Activated naive CD8-positive, alpha-beta T cell treated with anti-CD3 and anti-CD28 coated beads, Interleukin-2, amount 50 U/mL, for 16 hours (primary cell): ENCODE measurements around the gene DOK6.

Experiments
- DNase-seq: peaks from one replicate; pipeline ENCODE4 v3.0.0-alpha.2; 2020; ENCODE audit warnings: low read depth, low spot score

The DOK6 gene

DNA sequence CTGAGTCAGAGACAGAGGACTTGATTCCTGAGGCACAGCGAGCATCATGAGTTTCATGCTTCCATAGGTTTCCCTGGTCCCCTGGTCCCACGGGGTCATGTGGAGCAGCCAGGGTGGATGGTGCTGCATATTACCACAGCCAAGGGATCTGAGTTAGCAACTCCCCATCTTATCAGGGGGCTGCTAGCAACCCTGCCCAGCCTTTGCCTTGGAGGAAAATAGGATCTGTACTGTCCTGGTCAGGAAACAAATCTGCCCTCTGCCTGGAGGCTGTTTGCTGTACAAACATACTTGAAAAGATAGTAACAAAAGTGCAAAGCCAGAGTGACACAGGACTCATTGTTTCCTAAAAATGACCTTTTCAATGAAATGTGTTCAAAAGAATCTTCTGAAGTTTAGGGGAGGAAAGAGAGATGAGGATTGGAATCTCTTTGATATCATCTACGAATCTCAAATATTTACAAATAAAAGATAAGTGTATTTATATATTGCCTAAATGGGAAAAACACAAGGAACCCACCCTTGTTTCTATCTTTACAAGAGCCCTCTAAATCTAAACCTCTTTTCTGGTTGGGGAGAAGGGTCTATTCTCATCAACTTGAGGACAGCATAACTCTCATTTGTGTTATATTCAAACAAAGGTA, 352.2 kb downstream of the DOK6 start:
- no peak for DNase-seq

DNA sequence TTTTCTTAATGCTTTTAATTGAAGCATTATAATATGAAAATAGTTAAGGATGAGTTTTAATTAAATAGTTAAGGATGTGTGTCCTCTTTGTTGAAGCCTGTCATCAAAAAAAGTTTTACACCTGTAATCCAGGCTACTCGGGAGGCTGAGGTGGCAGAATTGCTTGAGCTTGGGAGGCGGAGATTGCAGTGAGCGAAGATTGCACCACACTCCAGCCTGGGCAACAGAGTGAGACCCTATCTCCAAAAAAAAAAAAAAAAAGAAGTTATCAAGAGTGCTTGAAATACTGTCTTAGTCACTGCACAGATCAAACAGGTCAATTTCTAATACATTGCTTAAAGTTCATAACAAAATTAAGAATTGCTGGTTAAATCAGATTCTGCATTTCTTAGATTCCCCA, 353.4 kb downstream of the DOK6 start:
- DNase-seq = no peak

DNA sequence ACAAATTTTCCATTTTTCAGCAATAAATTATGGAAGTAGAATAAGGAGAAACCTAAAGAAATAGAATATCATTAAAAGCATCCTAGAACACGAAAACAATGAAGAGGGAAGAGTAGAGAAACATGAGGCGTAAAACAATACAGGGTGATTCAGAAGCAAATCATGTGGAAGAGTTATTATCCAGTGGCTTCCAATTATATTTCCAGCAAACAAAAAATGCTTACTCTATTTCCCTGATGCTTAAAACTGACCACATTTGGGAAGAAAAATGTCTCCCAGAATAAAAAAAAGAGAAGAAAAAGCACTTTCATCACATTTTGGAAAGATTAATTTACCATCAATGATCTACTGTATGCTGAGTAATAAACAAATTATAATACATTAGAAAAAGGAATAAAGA, 354.4 kb downstream of the DOK6 start:
- DNase-seq = no peak

DNA sequence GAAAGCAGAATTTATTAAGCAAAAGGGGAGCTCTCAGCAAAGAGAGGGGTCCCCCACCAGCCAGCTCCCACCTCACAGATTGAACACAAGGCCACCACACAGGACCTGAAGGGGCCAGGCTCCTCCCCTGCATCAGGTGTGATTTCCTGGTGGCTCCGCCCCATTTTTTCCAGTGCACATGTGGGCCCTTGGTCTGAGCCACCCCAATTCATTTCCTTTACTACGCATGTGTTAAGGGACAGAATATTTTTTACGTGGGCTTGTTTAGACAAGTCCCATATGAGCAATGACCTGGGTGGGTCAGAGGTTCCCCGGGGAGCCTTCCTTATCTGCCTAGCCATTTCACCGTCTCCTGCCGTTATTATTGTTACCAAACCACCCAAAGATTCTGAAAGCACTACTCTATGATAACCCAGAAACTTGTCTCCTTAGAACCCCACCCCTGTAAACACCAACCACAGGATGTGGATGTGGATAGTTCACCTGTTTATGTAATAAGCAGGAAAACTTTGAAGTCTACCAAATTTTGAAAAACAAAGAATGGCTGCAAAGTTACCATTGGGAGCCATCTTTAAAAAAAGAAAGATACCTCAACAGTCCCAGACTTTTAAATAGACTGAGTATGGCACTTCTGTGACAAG, 355.3 kb downstream of the DOK6 start:
- DNase-seq = no peak

DNA sequence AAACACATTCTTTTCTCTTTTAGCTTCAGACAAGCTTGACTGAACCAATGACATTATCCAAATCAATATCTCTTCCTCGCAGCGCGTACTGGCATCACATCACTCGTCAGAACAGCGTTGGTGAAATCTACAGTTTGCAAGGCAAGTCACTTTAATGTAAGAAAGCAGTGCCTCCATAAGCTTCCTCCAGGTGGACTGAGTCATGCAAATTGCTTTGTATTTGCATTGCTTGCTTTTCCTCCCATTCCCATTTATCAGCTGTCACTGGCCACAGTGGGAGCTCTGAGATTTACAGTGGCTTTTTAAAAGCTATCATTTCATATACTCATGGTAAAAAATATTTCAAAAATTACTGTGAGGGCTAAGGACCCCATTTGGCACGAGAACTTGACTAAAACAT, 357.0 kb downstream of the DOK6 start:
- DNase-seq = no peak

DNA sequence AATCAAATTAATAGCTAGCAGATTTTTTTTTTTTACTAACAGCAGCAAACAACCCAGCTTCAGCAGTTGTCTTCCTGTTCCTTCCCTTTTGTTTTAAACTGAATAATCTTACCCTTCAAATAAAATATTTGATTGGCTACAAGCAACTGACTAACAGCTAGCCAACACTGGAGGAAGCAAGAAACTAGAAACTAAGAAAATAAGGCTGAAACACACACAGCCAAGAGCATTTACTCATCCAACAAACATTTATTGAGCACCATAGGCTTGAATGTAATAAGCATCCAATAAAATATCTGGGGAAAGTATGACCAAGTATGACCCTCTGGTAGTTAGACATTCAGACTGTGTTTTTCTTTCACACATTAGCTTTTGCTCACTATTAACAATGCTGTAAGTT, 357.8 kb downstream of the DOK6 start:
- DNase-seq = no peak

DNA sequence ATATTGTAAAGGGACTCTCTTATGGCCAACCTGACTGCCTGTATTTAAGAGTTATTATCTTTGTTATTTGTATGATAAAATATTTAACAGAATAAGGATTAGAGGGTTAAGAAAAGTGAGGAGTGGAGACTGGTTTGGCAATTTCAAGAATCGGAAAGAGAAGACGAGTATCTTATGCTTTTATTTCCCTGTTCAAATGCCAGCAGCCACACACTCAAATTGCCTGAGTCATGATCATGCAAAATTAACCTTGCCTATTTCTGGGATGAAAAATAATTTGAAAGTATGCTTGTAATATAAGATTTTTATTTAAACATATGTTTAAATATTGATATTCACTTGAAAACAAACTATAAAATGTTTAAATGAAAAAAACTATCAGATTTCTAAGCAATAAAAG, 358.4 kb downstream of the DOK6 start:
- DNase-seq = no peak

DNA sequence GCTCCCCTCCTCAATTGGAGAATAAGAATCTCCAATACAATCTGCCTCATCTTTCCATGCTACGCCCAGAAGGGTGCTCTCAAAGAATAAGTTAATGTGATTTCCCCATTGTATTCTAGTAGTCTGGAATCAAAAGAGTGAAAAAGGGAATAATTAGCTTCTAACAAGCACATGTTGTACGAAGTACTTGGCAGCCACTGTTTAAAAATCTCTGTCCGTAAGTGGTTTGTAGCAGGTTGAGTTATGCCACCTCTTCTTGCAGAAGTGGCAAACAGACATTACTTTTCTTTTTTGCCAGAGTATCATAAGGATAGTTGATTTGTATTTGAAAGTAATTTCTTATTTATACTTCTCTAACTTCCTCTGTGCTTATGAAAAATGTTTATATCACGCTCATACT, 362.3 kb downstream of the DOK6 start:
- no peak for DNase-seq

DNA sequence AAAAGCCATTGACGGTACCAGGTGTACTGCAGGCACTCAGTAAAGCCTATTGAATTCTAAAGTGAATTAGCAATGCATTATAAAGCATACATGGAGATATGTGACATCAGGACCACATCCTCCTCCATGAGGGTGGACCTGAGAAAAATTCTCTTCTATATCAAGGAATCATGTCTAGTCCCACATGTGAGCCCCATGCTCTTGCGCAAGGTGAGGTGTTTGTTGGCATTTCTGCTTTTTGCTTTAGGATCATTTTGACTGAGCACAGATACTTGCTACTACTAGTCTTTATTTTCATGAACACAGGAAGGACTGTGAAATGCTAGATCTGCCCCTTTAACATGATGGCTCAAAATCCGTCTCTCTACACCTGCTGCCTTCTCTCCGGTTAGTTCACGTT, 363.1 kb downstream of the DOK6 start:
- no peak for DNase-seq

DNA sequence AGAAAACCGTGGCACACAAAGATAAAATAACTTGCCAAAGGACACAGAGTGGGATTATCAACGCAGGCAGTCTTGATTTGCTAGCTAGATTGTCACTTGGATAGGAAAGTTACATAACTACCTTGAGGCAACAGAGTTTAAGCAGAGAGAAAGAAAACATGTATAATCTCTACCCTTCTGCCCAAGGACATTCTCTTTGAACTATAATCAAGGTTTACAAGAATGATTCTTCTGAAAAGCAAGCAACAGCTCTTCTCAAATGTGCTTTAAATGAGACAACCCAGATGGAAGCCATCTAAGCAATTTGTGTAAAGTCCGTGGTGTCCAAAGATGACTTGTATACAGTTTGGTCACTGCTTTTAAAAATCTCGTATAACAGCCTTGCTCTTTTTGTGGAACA, 369.6 kb downstream of the DOK6 start:
- no peak for DNase-seq

DNA sequence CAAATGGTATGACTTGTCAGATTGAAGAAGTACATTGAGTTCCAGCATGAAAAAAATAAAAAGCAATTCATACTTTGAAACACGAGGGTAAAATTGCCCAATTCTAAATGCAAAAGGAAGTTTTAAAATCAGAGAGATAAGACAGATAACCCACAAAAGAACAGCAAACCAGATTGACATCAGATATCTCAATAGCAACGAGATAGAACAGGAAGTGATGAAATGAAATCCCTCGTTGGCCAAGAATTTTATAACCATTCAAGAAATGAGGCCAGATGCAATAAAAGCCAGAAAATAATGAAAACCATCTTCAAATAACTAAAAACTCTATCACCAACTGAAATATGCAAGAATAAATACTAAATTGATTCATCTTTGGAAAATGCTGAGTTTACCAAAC, 374.1 kb downstream of the DOK6 start:
- DNase-seq = no peak

DNA sequence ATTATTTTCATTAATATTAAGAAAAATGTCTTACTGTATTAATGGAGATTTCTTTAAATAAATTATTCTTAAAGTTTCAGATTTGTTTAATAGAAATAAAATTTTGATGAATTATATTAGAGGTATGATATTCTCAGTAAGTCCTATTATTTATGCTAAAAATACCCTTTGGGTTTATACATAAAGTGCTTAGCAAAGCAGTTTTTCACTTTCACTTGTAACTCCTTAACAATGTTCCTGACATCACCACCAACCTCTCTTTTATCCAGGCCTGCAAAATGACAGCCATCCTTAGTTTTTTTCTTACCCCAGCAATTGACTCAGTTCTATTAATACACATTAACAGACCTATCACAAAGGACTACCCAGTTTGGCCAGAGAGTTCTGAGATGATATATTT, 376.6 kb downstream of the DOK6 start:
- DNase-seq = no peak

DNA sequence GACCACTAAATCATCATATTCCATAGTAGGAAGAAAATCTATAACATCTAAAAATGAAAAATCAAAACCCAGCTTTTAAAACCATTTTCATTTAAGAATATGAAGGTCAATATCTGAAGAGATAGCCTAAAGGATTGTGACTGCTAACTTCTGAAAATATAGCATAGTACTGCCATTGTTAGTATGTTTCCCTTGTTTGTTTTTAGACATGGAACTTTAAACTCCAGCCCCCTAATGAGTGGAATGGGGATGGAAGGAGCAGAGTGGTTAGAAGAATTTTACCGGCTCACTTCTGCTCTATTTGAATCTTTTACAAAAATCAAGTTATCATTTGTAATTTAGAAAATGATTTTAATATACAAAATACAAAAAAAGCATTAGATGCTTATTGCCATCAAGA, 378.0 kb downstream of the DOK6 start:
- DNase-seq = no peak

DNA sequence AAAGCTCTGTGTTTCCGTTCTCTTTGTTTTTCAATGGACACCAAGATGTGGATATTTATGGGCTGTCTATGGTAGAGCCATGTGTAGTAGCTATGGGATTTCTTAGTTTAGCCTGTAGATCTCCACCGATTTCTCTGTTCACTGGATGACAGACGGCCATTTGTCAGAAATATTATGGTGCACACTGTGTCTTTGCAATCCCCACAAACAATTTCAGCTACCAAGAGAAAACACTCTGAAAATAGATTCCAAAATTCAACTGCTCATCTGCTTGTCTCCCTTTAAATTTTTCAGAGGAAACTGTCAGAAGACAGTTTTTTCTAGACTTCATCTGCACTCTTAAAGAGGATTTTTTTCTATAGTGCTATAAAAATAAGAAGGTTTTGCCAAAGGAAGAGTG, 380.2 kb downstream of the DOK6 start:
- DNase-seq = no peak

DNA sequence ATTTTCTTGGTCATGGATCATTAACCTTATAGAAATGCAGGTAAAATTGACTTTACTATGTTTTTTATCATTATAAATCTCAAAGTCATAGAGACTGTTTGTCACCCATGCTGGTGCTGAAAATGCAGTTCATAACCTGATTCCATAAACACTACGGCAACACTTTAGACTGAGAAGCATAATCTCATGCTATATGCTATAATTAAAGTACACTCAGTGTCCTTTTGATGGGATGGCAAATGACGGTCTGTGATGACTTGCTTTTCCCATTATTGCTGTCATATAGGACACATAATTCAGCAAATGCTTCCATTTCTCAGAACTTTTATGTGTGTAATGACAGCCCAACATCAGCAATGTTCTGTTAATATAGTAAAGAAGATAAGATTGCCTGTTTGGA, 384.1 kb downstream of the DOK6 start:
- DNase-seq = no peak

DNA sequence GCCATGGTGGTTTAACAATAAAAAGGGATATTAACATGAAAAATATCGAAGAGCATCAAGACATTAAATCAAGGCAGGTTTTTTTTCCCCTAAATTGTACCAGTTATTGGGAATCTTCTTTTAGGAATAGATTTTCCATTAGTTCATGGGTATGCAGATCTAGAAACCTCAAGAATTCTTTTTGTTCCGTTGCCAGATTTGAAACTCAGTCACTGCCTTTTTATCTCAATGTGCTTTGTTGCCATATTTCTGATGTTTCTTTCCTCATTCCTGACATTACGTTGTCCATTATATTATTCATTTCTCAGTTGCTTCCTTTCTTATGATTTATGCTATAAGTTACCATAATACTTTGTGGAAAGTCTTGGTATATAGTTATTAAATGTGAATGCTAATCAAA, 384.8 kb downstream of the DOK6 start:
- no peak for DNase-seq

DNA sequence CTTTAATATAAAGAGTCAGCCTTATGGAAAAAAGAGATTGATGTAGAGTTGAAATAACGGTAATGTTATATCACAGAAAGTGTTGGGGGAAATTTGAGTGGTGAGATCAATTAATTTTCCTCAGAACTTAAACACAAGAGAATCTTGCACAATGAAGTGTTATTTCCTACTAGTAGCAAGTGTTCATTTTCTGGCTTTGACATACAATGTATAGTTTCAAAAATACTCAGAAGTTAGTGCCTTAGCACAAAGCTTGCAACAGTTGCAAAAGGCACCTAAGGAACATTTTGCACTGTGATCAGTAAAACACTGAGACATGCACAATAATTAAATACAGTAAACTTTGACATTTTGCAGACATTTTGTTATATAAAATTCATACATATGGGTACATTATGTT, 385.7 kb downstream of the DOK6 start:
- DNase-seq = no peak

DNA sequence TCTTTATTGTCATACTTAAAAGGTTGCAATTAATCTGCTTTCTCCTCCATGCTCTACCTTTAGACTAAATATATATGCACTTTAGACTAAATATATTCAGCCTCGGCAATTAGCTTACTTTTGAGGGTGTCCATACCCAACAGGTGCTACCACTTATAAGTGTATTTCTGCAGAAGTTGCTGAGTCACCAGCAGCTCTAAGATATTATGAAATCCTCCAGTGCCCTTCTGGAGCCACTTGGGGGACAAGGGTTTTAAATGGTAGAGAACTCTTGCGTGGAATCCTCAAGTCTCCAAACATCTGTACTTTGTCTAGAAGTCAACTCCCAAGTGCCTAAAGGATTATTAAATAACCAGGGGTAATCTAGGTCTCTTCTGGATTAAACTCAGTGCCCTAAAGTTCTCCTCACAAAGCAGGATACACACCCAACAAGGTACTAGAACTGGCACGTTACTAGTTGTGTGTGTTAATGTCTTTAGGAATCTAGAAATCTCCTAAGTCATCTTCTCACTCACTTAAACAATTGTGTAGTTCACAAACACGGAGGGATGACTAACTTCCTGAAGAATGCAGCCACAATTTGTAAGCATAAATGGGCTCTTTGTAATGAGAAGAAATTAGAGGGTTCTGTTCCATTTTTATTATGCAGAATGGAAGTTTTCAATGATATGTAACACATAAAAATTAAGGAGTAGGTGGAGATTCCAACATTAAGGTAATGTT, 387.3 kb downstream of the DOK6 start:
- no peak for DNase-seq

DNA sequence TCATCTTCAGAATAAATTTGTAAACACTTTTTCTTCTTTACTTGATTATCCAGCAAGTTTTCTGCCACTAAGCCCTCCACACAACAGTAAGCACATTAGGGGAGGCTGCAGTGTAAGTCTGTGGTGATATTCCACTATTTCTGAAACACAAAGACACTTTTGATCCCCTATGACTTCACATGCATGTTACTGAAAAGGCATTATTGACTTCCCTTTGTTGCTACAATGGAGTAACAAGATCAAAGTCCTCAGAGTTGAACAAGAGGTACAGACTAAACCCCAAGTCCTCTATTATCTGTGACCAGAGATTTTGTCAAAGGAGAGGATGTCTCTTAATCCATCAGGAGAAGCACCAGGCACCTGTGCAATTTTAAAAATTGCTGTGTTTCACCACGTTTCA, 389.1 kb downstream of the DOK6 start:
- DNase-seq = no peak

DNA sequence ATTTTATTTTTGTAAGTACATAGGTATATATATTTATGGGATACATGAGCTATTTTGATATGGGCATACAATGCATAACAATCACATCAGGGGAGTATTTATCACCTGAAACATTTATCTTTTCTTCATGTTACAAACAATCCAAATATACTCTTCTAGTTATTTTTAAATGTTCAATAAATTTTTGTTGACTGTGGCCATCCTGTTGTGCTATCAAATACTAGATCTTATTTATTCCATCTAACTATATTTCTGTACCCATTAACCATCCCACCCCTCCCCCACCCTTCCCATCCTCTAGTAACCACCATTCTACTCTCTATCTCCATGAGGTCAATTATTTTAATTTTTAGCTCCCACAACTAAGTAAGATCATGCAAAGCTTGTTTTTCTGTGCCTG, 390.0 kb downstream of the DOK6 start:
- no peak for DNase-seq

DNA sequence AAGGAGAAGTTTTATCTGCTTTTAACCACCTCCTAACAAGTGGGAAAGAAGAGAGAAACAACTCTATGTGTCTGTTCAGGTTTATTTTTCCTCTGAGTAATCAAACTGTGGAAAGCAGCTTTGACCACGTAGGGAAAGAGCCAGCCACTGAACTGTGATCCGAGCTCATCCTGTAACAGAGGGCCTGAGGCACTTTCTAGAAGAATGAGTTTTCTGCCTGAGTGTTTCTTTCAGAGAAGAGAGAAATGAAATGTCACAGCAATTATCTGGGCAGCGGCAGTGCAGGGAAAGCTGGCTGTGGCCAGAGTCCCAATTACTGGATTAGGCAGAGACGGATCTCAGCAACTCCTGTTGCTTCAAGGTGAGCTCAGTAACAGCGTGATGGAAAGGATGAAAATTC, 395.1 kb downstream of the DOK6 start:
- no peak for DNase-seq

DNA sequence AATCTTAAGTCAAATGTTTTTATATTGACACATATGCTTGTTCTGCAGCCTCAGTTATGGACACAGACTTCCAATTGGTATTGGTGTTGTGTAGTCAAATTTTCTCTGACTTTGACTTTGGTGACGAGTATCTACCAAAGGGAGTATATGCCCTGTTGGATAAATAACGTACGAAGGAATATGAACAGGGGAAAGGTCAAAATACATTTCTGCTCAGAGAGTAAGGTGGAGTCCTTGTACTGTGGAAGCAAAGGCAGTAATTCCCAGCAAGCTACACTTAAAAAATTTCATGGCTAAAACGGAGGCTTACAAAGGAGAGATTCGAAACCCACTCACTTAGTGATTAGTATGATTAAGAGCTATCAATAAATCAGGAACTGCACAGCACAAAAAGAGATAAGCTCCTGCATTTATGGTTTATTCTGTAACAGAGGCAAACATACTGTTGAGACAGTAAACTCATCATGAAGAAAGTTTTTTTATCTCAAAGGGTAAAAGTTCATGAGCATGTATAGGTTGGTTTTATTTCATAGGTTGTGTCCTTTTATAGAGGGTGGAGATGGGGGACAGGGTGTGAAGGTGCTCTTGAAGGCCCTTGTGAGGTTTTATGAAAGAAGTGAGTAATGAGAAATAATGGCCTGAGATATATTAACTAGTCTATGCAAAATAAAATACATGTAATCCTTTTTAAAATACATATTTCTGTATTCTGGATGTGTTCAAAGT, 404.3 kb downstream of the DOK6 start:
- DNase-seq = no peak

DNA sequence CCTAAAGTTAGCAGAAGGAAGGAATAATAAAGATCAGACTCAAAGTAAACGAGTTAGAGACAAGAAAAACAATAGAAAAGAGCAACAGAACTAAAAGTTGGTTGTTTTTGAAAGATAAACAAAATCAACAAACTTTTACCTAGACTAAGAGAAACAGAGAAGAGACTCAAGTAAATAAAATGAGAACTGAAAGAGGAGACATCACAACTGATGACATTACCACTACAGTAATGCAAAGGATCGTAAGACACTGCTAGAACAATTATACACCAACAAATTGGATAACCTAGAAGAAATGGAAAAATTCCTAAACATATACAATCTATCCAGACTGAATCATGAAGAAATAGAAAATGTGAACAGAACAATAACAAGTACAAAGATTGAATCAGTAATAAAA, 407.7 kb downstream of the DOK6 start:
- DNase-seq = no peak
